Amniotic epithelial cell (primary cell): Measurements from ENCODE around the gene BLMH.
"Not testable (repeated sequence)": the region's sequence is repeated elsewhere in the genome, so short reads cannot be mapped to it uniquely, and the experiment has no call there.

Experiments
- DNase-seq: peaks from one replicate; pipeline ENCODE4 v3.0.0-alpha.2; 2010; ENCODE audit warnings: low read depth

Gene BLMH

GRCh38 chr17:30228011-30228410 lies 63.7 kb downstream of the BLMH start:
- no peak for DNase-seq

GRCh38 chr17:30226878-30227277 lies 64.9 kb downstream of the BLMH start:
- DNase-seq = no peak

DNA sequence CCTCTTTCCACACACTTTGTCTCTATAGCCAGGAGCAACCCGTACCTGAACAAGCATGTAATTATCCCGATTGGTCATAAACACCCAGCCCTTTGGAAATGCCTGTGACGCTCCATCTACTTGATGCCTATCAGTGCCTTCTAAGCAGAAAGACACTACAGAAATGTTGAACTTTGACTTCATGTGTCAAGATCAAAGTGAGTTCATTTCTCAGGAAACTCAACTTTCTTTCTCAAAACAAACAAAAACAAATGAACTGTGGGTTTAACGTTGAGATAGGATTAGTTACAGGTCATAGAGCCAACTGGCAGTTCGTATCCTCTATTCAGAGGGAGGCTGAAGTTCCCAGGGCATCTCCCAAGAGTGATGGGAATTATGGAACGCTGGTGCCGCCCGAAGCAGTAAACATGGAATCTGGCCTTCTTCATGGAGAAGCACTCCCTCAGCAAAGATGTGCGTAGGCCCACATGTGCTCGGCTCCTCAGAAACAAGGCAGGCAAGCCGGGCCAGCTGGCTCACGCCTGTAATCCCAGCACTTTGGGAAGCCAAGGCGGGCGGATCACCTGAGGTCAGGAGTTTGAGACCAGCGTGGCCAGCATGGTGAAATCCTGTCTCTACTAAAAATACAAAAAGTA lies 65.7 kb downstream of the BLMH start:
- DNase-seq = no peak

- DNase-seq = no peak
Measured at GRCh38 chr17:30225112-30225511, 66.6 kb downstream of the BLMH start.

GRCh38 chr17:30224419-30224960 lies 67.3 kb downstream of the BLMH start:
- DNase-seq = no peak

DNA sequence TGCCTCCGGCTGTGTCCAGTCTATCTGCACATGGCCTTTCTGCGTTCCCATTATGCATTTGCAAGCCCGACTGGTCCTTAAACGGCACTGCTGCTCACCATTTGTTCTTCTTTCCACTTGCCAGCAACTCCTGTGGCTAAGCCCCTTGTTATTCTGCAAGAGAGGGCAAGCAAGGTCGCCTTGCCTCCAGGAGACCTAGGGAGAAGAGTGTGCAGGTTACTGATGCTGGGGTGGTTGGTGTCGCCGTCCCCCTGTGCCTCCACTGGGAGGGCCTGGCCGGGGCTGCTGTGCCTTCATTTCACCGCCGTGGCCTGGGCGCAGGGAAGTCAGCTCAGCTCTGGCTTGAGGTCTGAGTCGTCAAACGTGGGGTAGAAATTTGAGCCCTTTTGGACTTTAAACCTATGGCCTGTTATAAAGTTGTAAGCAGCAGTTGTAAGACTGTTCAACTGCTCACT lies 69.0 kb downstream of the BLMH start:
- DNase-seq = no peak

GRCh38 chr17:30222251-30222650 lies 69.5 kb downstream of the BLMH start:
- DNase-seq = no peak

- no peak for DNase-seq
Measured at GRCh38 chr17:30221346-30221745, 70.4 kb downstream of the BLMH start.

DNA sequence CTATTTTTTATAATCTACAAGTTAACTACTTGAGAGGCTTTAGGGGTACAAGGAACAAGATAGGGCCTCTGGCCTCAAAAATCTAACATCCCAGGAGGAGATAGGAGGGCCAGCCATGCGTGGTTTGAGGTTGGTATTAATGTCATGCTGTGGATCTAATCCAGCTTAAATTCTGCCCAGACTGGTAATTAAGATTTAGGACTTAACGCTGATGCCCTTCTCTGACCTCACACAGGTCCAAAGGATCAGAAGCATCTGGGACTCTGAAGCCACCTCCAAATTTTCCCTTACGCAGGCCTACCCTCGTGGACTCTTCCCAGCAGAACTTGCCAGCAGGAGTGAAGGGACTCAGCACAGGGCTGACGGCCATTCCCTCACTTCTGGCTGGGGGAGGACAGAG lies 71.3 kb downstream of the BLMH start:
- DNase-seq = no peak

GRCh38 chr17:30219833-30220232 lies 71.9 kb downstream of the BLMH start:
- no peak for DNase-seq

DNA sequence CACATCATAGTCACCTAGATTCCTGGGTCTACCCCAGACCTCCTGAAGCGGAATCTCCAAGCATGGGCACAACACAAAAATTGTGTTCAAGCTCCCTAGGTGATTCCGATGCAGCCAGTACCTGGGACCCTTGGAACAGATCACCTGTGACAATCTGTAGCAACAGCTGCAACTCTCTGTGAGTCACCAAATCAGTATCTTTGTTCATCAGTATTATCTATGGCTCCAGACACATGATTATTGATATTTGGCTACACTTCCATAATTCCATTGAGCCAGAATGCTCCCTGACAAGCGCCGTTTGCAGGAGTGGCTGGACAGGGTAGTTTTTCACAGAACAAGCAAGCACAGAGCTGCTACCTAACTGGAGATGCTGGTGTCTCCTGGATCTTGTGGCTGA lies 72.4 kb downstream of the BLMH start:
- DNase-seq = no peak

DNA sequence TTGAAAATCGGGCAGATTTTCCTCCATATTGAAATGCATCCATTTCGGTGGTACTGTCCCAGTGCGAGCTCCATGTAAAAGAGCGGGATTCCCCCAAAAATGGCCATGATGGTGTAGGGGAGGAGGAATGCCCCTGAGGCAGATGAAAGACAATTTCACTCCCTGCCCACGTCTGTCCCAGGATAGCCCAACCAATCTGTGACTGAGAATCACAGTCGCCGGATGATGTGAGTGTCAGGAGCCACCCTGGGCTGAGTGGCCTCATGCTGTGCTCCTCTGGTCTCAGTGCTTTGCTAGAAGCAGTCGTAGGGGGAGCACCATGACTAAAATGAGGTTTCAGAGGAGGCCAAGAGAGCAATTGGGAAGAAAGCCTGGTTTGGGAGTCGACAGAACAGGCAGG lies 72.9 kb downstream of the BLMH start:
- DNase-seq = no peak

DNA sequence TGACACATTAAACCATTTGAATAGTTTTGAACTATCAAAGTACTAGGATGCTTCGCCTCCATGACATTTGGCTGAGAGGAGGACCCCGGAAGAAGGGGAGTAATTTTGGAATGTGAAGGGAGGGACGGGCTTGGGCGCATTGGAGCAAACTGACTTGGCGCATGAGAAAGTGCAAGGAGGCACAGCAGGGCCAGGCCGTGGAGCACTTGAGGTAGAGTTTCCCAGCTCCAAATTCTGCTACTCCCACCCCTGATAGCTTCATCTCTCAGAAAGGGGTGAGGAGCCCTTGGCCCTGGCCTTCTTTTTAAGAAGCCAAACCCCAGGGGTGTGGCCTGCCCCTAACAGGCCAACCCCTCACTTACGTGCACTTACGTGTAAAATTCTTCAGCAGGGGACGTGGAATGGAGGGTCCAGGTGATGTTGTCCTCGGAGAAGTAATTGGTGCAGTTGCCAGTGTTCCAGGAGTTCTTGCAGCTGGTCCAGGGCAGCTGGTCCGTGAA lies 73.9 kb downstream of the BLMH start:
- no peak for DNase-seq

DNA sequence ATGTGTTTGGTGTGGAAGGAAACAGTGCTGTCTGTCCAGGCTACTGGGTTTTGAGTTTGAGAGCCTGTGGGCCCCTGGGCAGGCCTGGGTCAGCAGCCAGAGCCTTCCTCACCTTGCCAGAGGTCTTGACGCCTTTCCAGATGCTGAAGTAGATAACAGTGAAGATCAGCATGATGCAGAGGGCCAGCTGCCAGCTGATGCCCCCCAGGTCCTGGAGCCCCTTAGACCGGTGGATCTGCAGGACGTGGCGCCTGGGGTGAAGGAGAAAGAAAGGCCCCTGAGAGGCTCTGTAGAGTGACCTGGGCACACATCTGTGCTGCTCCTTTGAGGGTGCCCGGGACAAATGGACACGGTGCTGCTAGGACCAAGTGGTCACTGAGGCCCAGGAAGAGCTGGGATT lies 74.7 kb downstream of the BLMH start:
- DNase-seq = no peak

DNA sequence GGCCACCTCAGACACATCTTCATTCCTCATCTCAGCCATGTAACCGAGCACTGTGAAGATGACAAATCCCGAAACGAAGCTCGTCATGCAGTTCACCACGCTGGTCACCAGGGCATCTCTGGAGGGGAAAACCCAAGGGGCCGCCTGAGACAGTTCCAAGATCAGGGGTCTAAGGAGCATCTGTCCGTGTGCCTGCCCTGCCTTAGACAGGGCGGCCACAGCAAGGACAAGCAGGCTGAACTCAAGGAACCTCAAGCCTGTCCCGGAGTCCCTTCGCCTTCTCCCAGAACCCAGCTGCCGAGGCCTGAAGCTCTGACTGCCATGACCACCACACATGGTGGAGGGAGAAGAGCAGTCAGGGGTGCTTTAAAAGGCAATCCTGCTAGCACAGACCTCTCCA lies 79.0 kb downstream of the BLMH start:
- DNase-seq = no peak

DNA sequence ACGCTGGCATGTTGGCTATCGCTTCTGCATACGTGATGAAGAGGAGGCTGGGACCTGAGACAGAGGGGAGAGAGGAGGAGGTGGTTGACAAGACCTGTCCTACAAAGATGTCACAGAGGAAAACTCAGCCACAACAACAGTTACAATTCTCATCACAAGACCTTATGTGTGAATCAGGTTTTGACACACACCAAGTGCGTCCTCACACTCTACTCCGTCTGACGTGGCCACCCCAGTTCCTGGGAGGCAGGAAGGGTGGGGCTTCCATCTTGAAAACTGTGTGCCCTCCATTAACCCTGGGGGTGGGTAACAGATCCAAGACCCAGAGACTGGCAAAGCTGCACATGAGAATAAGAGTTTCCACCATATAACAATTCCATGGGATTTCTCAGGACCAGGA lies 80.4 kb downstream of the BLMH start:
- no peak for DNase-seq

DNA sequence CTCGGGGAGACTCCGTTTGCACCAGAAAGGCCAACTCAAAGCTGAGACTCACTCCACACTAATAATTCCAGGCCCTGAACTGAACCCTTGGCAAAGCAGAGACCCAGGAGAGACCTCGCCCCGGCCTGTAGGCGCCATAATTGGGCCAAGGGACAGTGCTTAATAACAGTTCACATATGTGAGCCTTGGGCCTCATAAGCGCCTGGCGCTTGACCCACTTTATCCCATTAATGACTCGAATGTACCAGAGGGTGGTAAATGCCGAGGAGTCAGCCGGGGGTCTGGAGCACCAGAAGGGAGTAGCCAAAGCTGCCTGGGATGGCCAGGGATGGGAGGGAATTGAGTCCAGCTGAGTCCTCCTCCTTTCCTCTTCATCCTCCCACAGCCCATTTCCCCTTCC lies 80.8 kb downstream of the BLMH start:
- no peak for DNase-seq

DNA sequence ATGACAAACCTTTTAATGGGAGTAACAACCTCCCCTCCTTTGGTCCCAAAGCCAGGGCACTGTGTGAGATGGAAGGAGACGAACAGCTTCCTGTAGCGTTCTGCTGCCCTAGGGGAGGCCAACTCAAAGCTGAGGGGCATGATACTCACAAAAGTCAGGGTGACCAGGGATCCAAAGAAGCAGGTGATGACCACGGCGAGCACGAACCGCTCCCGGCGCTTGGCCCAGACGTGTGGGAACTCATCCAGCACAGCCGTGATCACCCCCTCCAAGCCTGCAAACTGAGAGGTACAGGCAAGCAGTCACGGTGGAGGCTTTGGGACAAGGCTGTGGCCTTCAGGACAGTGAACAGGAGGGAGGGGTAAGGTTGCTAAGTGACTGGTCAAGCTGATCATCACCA lies 81.4 kb downstream of the BLMH start:
- DNase-seq = no peak

GRCh38 chr17:30209930-30210329 lies 81.8 kb downstream of the BLMH start:
- DNase-seq = no peak

- DNase-seq = no peak
Measured at GRCh38 chr17:30208214-30208613, 83.5 kb downstream of the BLMH start.

DNA sequence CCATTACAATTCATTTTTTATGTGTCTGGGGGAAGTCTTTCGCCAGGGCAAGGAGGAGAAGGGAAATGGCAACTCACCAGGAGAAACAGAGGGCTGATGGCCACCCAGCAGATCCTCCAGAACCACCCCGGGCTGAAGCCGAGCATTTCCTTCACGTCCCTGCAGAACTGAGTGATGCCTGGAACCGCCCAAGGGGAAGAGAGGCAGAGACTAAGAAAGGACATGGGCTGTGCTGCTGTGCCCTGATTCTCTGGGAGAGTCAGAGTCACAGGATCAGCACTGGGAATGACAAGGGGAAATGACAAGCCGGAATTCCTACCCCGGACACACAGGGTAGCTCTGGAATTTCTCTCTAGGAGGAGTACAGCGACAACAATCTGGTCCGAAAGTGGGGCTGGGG lies 84.1 kb downstream of the BLMH start:
- no peak for DNase-seq

- DNase-seq = no peak
Measured at GRCh38 chr17:30203471-30203981, 88.2 kb downstream of the BLMH start.

DNA sequence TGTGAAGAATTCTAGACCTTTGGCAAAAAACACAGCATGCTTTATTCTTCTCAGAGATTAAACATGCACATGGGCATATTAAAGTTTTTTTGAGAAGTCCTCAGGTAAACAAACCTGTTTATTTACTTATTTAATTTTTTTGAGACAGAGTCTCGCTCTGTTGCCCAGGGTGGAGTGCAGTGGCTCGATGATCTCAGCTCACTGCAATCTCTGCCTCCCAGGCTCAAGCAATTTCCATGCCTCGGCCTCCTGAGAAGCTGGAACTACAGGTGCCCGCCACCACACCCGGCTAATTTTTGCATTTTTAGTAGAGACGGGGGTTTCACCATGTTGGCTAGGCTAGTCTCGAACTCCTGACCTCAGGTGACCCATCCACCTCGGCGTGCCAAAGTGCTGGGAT lies 91.1 kb downstream of the BLMH start:
- DNase-seq = not testable (repeated sequence)

DNA sequence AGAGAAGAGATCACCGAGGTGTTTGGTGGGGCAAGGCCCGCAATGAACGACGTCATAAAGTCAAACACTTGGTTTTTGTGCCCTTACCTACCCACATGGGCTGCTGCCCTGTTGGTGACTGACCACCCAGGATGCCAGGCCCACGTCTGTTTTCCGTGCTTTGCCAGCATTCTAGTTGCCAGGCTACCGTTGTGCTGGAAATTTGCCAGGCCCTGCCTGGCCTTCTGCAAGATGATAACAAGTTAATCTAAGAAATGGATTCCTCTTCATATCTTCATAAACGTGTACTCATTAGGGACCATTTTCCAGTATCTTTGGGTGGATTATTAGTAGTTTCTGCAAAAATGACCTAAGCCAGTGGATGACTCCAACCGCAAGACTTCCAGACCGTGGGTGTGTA lies 91.6 kb downstream of the BLMH start:
- DNase-seq = no peak
